Measurements from ENCODE around the gene NR4A1.

Gene NR4A1

GRCh38 chr12:52043386-52044212 lies 7.6 kb upstream of the NR4A1 start:
- no peak for DNase-seq

GRCh38 chr12:52044292-52044983 lies 6.8 kb upstream of the NR4A1 start:
- DNase-seq: no peak

- DNase-seq: no peak
Observed at GRCh38 chr12:52045794-52046199, 5.4 kb upstream of the NR4A1 start.

GRCh38 chr12:52046859-52047258 lies 4.4 kb upstream of the NR4A1 start:
- DNase-seq: no peak

- DNase-seq: no peak
Observed at GRCh38 chr12:52049286-52049685, 2.0 kb upstream of the NR4A1 start.

GRCh38 chr12:52049688-52050087 lies 1.6 kb upstream of the NR4A1 start:
- DNase-seq: no peak

GRCh38 chr12:52050116-52050757 lies 1.0 kb upstream of the NR4A1 start:
- no peak for DNase-seq

- peak; percentile 35 to 38 for DNase-seq
Observed at GRCh38 chr12:52052468-52053186, 1.4 kb downstream of the NR4A1 start.

GRCh38 chr12:52053536-52054209 lies 2.4 kb downstream of the NR4A1 start:
- DNase-seq: no peak

- DNase-seq: no peak
Observed at GRCh38 chr12:52054231-52054832, 3.1 kb downstream of the NR4A1 start.

- no peak for DNase-seq
Observed at GRCh38 chr12:52054833-52055730, 3.8 kb downstream of the NR4A1 start.

- DNase-seq: no peak
Observed at GRCh38 chr12:52055731-52056711, 4.8 kb downstream of the NR4A1 start.

GRCh38 chr12:52056801-52057637 lies 5.8 kb downstream of the NR4A1 start:
- DNase-seq: no peak

- DNase-seq: no peak
Observed at GRCh38 chr12:52057638-52058576, 6.7 kb downstream of the NR4A1 start.

GRCh38 chr12:52058631-52059361 lies 7.6 kb downstream of the NR4A1 start:
- DNase-seq: no peak

GRCh38 chr12:52059582-52060497 lies 8.6 kb downstream of the NR4A1 start:
- DNase-seq: no peak

All from activated T-cell treated with anti-CD3 and anti-CD28 coated beads, Interleukin-2, amount 50 U/mL, for 48 hours (primary cell).